OCI-LY7 (cell line): ENCODE results near the gene UNC5A. TPM values are rescaled to one million over a fixed set of nuclear protein-coding genes. Genes with fewer than 3 reads are reported as not detected.

ENCODE experiments used
- BruUV-seq: library from RNA; stranded (reverse); fragments of 400-500 nt; replicated peaks from 2 replicates; lab custom pipeline; 2021; lab: Mats Ljungman, UMichigan
- CTCF ChIA-PET: fragments of 300-600 bp; sonication (Branson Sonifier 250); formaldehyde crosslinking; loops from one replicate; lab custom pipeline; 2022; ENCODE audit warnings: antibody characterized with exemption; ENCODE audit not compliant: unreplicated experiment; lab: Charles Lee
- POLR2A ChIA-PET: fragments of 300-600 bp; sonication (Branson Sonifier 250); formaldehyde crosslinking; loops from one replicate; lab custom pipeline; 2022; ENCODE audit warnings: antibody characterized with exemption; lab: Charles Lee
- DNase-seq: peaks from one replicate; pipeline ENCODE4 v3.0.0-alpha.2; 2015; ENCODE audit warnings: low spot score
- H2AFZ ChIP-seq: fragments of 200-600 bp; sonication (generic), shearing (Covaris generic); 2 replicates; pipeline ENCODE4 v1.6.1; 2014; ENCODE audit warnings: mild to moderate bottlenecking, antibody characterized with exemption, low read length, moderate library complexity
- H3K27ac ChIP-seq: fragments of 200-600 bp; sonication (generic); 2 replicates; pipeline ENCODE4 v1.5.1; 2014; ENCODE audit warnings: mixed run types, low read depth, mild to moderate bottlenecking, moderate library complexity, low read length, inconsistent platforms; ENCODE audit not compliant: poor library complexity, severe bottlenecking
- H3K36me3 ChIP-seq: fragments of 200-600 bp; sonication (generic); 2 replicates; pipeline ENCODE4 v1.6.1; 2014; ENCODE audit warnings: mild to moderate bottlenecking, antibody characterized with exemption, low read length, moderate library complexity, mixed read lengths; ENCODE audit not compliant: insufficient read depth
- H3K4me1 ChIP-seq: fragments of 200-600 bp; sonication (generic); 2 replicates; pipeline ENCODE4 v1.5.1; 2014; ENCODE audit warnings: mild to moderate bottlenecking, low read length; ENCODE audit not compliant: insufficient read depth, poor library complexity, severe bottlenecking
- H3K4me2 ChIP-seq: fragments of 200-600 bp; sonication (generic); 2 replicates; pipeline ENCODE4 v1.6.1; 2014; ENCODE audit warnings: mild to moderate bottlenecking, low read length
- H3K4me3 ChIP-seq: fragments of 200-600 bp; sonication (generic); 2 replicates; pipeline ENCODE4 v1.5.1; 2014; ENCODE audit warnings: mild to moderate bottlenecking, low read depth, low read length; ENCODE audit not compliant: poor library complexity, severe bottlenecking
- H3K79me2 ChIP-seq: fragments of 200-600 bp; sonication (generic); 2 replicates; pipeline ENCODE4 v1.6.1; 2016; ENCODE audit warnings: low read depth, mild to moderate bottlenecking, low read length, moderate library complexity, mixed read lengths; ENCODE audit not compliant: insufficient read depth
- H3K9me2 ChIP-seq: fragments of 200-600 bp; sonication (generic); 2 replicates; pipeline ENCODE4 v1.6.1; 2016; ENCODE audit warnings: mild to moderate bottlenecking, low read length, mixed read lengths; ENCODE audit not compliant: insufficient read depth
- H3K9me3 ChIP-seq: fragments of 200-600 bp; sonication (generic); 2 replicates; pipeline ENCODE4 v1.6.1; 2014; ENCODE audit warnings: mild to moderate bottlenecking, mixed run types, low read length, mixed read lengths
- H4K20me1 ChIP-seq: fragments of 200-600 bp; sonication (generic); 2 replicates; pipeline ENCODE4 v1.6.1; 2014; ENCODE audit warnings: mild to moderate bottlenecking, antibody characterized with exemption, low read length, moderate library complexity, mixed read lengths; ENCODE audit not compliant: insufficient read depth
- EZH2phosphoT487 ChIP-seq: fragments of 200-600 bp; sonication (generic); IDR thresholded peaks from 2 replicates; pipeline ENCODE4 v1.6.1; 2018; ENCODE audit warnings: low read depth, borderline replicate concordance, mild to moderate bottlenecking, mixed run types, antibody characterized with exemption, low read length, moderate library complexity, mixed read lengths
- intact Hi-C: fragments of 100-400 bp; cut with micrococcal nuclease; formaldehyde crosslinking; loops from one replicate; pipeline ENCODE4 v1.10.0; 2022; ENCODE audit not compliant: unreplicated experiment
- total RNA-seq, 2 experiments: library from RNA; depleted of rRNA in 1 of 2; stranded (reverse); fragments of >200 nt in 1 of 2; shearing (Covaris generic) in 1 of 2; gene quantifications; 2 replicates each; pipeline ENCODE4 v1.2.3, GENCODE V29; 2014 to 2022
- TF ChIP-seq, protein P1 (sequence below): fragments of 200-600 bp; sonication (generic); conservative IDR thresholded peaks from 2 replicates; pipeline ENCODE4 v1.5.1; 2014; ENCODE audit warnings: mild to moderate bottlenecking, antibody characterized with exemption, low read length, moderate library complexity, mixed read lengths

The UNC5A gene
- total RNA-seq, 2 experiments from 2014 or later, result not detected

GRCh38 chr5:176830995-176831423 lies 20.6 kb downstream of the UNC5A start:
- no peak for DNase-seq
- intact Hi-C loops, result no loop called here
- Histone ChIP-seq H3K9me2 (no peaks in the 10 kb centered on the region), H3K4me1 (no peaks in the 10 kb centered on the region), H3K4me3 (no peak overlapping the region), H3K9me3 (no peaks in the 10 kb centered on the region), H2AFZ (no peak overlapping the region), H3K36me3 (no peaks in the 10 kb centered on the region), H4K20me1 (no peaks in the 10 kb centered on the region), H3K27ac (no peak overlapping the region), H3K4me2 (no peak overlapping the region), H3K79me2 (no peaks in the 10 kb centered on the region)
- BruUV-seq, result no TSS peak
- no peak for TF ChIP-seq EZH2phosphoT487
- TF ChIP-seq, protein P1, sequence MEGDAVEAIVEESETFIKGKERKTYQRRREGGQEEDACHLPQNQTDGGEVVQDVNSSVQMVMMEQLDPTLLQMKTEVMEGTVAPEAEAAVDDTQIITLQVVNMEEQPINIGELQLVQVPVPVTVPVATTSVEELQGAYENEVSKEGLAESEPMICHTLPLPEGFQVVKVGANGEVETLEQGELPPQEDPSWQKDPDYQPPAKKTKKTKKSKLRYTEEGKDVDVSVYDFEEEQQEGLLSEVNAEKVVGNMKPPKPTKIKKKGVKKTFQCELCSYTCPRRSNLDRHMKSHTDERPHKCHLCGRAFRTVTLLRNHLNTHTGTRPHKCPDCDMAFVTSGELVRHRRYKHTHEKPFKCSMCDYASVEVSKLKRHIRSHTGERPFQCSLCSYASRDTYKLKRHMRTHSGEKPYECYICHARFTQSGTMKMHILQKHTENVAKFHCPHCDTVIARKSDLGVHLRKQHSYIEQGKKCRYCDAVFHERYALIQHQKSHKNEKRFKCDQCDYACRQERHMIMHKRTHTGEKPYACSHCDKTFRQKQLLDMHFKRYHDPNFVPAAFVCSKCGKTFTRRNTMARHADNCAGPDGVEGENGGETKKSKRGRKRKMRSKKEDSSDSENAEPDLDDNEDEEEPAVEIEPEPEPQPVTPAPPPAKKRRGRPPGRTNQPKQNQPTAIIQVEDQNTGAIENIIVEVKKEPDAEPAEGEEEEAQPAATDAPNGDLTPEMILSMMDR, result no peak
- ChIA-PET CTCF (no interaction called here), POLR2A (no interaction called here)

GRCh38 chr5:176831425-176831824 lies 21.1 kb downstream of the UNC5A start:
- H3K4me3 ChIP-seq, result no peak overlapping the region
- H3K9me2 ChIP-seq, result no peaks in the 10 kb centered on the region
- H3K4me2 ChIP-seq, result no peak overlapping the region
- POLR2A ChIA-PET, result interaction anchor here (0.7 kb wide), 1 partner anchor 80 kb away, joined by 3 read pairs; no protein-coding TSS in a partner anchor
- no peak overlapping the region for H2AFZ ChIP-seq
- no peaks in the 10 kb centered on the region for H3K9me3 ChIP-seq
- no peaks in the 10 kb centered on the region for H3K79me2 ChIP-seq
- H3K36me3 ChIP-seq, result no peaks in the 10 kb centered on the region
- DNase-seq, result no peak
- H4K20me1 ChIP-seq, result no peaks in the 10 kb centered on the region
- CTCF ChIA-PET, result no interaction called here
- H3K4me1 ChIP-seq, result no peaks in the 10 kb centered on the region
- H3K27ac ChIP-seq, result no peak overlapping the region
- no peak for TF ChIP-seq EZH2phosphoT487
- TF ChIP-seq, protein P1, result no peak
- intact Hi-C loops, result no loop called here
- BruUV-seq, result no TSS peak

- Histone ChIP-seq H3K9me3 (no peaks in the 10 kb centered on the region), H4K20me1 (no peaks in the 10 kb centered on the region), H2AFZ (no peak overlapping the region), H3K9me2 (no peaks in the 10 kb centered on the region), H3K36me3 (no peaks in the 10 kb centered on the region), H3K4me1 (no peaks in the 10 kb centered on the region), H3K27ac (no peak overlapping the region), H3K4me3 (no peak overlapping the region), H3K4me2 (no peak overlapping the region), H3K79me2 (no peaks in the 10 kb centered on the region)
- TF ChIP-seq EZH2phosphoT487, result no peak
- TF ChIP-seq, protein P1, result no peak
- intact Hi-C loops, result no loop called here
- DNase-seq, result no peak
- ChIA-PET POLR2A (interaction anchor here (0.7 kb wide), 1 partner anchor 79 kb away, joined by 3 read pairs; no protein-coding TSS in a partner anchor), CTCF (no interaction called here)
- BruUV-seq, result no TSS peak
These were observed 21.8 kb downstream of the UNC5A start for GRCh38 chr5:176832162-176832561.
